Ishikawa (cell line): ENCODE measurements around the gene LMOD2.

Experiments
- FOXM1 ChIP-seq: IDR thresholded peaks from 2 replicates; pipeline ENCODE4 v1.6.1; 2012; ENCODE audit warnings: low read depth, borderline replicate concordance
- TAF1 ChIP-seq: IDR thresholded peaks from 2 replicates; pipeline ENCODE4 v1.6.1; 2012; ENCODE audit warnings: low read depth, mild to moderate bottlenecking

GRCh38 chr7:123690550-123690949 lies 34.9 kb downstream of the LMOD2 start:
- TF ChIP-seq TAF1, result no peak
- TF ChIP-seq FOXM1, result no peak
